Ammon's horn (tissue), 1 donor: ENCODE measurements around the gene C1QTNF12.

Experiments used
- DNase-seq: peaks from one replicate; pipeline ENCODE4 v3.0.0-alpha.2; 2016; ENCODE audit warnings: low spot score

C1QTNF12 gene

DNA sequence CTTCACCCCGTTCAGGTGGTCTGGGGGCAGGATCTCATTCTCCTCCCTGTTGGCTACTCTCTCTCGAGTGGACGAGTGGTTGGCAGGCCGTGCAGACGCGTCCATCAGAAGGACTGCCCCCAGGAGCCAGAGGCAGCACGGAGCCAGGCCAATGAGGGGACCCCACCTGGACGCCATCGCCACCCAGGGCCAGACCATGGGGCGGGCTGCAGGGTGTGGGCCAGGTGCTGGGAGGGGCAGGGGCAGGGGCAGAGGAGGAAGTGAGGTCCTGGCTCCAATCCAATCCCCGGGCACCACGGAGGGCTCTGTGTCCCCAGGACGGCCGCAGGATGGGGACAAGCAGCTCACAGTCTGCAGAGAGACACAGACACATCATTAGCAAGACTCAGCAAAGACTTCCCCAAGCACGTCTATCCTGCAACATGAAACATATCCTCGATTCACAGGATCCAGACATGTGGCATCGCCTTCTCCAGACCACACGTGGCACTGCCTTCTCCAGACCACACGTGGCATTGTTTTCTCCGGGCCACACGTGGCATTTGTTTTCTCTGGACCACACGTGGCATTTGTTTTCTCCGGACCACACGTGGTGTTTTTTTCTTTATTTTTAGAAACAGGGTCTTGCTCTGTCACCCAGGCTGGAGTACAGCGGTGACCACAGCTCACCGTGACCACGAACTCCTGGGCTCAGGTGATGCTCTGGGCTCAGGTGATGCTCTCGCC lies 17.8 kb downstream of the C1QTNF12 start:
- no peak for DNase-seq

DNA sequence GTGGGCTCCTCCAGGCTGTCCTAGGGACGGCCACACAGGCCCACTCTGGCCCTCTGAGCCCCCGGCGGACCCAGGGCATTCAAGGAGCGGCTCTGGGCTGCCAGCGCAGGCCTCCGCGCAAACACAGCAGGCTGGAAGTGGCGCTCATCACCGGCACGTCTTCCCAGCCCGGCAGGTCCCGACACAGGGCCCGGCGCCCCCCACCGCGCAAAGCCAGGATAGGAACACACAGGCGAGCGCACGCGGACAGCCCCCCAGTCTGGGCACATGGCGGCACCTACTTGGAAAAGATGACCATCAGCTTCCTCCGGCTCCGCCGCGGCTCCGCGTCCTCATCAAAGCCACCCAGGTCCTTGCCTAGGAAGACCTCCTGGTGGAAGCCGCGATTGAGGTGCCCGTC lies 18.3 kb downstream of the C1QTNF12 start:
- DNase-seq: no peak

DNA sequence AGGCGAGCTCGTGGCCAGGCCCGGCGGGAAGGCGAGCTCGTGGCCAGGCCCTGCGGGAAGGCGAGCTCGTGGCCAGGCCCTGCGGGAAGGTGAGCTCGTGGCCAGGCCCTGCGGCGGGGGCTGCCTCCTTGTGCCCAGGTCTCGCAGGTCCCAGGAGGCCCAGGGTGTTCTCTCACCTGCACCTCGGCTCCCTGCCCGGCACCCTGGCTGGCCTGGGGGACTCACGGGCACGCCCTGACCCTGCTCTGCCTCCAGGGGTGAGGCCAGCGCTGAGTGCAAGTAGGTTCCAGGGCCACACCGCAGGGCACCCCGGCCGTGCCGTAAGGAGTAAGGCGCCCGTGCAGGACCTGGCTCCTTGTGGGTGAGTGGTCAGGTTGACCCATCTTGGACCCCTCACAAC lies 19.1 kb downstream of the C1QTNF12 start:
- no peak for DNase-seq

DNA sequence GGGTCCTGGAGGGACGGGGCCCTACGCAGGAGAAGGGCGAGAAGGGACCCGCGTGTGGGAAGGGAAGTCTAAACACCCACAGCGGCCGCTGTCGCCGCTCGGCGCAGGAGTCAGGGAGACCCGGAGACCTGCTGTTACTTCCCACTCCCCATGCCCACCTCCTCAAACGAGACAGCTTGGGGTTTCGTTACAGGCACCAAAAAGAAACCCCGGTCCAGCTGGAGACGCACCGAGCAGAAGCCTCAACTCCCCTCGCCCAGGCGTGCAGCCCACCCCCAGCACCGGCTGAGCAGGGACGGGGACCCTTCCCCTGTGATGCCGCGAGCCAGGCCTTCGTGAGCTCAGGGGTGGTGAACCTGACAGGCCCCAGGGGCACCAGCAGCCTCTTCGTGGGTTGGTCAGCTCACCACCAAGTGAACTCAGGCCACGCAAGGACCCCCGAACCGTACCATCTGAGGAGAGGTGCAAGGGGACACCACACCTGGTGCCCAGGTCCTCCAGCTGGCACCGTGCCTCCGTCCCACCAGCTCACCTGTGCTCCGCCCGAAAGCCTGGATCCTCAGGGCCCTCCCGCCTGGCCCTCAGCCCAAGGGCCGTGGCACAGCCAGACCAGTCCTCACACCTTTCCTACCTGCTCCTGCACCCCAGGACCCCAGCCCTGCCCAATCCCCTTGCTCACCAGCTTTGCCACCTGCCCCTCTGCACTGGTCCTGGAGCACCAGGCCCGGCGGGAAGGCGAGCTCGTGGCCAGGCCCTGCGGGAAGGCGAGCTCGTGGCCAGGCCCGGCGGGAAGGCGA lies 19.8 kb downstream of the C1QTNF12 start:
- no peak for DNase-seq

DNA sequence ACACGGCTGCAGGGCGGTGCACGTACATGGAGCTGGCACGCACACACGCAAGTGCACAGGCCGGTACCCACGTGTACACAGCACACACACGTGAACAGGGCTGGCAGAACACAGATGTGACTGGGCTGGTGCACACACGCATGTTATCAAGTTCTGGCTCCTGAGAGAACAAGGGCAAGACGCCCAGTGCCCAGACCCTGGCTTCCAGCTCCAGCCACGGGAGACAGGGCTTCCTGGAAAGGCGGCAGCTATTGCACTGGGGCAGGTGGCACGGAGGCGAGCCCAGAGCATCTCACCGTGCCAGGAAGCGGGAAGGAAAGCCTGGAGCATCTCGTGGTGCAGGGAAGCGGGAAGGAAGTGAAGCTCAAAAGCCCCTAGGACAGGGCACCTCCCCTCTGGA lies 20.6 kb downstream of the C1QTNF12 start:
- DNase-seq: peak; percentile 49

DNA sequence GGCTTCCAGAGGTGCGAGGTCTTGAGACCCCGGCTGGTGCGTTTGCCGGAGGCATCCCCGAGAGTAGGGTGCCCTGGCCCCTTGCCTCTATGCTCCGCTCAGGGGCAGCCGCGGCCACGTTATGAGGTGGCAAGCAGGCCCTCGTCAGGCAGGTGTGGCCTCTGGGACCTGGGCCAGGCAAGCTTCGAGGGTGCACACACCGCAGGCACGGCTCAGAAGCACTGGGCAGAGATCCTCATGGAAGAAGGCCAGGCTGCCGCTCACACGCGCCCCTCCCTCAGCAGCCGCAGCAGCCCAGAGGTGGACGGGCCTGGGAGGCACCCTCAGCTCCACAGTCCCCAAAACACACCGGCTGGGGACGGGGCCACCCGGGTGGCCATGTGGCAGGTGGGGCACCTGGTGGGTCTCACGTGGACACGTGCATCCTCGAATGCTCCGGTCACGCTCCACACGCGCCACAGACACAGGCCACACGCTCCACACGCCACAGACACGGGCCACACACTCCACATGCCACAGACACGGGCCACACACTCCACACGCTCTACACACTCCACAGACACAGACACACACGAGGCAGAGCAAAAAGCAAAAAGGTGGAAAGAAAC lies 21.2 kb downstream of the C1QTNF12 start:
- DNase-seq: no peak

DNA sequence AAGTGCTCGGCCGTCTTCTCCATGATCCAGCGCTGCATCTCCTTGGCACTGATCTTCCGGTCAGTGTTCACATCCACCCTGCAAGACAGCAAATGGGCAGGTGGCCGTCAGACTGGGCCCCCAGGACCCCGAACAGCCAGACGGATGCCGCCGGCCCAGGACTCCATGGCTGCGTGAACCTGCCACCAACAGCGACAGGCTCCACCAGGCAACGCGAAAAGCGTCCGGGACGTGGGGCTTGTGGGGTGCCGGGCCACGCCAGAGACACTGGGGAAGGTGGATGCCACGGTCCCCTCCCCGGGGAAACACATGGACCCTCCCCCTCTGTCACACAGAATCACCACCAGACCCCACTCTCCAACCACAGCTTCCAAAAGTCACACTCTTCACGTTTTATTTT lies 22.6 kb downstream of the C1QTNF12 start:
- no peak for DNase-seq

DNA sequence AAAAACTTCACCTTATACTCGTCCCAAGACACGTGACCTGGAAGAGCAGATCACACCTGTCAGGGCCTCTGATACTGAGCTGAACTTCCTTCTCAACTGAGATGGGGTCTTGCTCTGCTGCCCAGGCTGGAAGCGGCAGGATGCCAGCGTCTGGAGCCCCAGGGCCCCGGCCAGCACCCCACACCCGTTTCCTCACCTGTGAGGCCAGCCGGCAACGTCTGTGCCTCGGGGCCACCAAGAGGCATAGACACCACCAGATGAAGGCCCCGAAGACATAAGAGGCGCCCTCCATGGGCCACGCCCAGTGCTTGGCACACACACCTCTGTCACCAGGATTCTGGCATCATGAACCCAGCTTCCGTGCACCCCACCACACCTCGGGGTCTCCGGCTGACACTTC lies 23.2 kb downstream of the C1QTNF12 start:
- no peak for DNase-seq

DNA sequence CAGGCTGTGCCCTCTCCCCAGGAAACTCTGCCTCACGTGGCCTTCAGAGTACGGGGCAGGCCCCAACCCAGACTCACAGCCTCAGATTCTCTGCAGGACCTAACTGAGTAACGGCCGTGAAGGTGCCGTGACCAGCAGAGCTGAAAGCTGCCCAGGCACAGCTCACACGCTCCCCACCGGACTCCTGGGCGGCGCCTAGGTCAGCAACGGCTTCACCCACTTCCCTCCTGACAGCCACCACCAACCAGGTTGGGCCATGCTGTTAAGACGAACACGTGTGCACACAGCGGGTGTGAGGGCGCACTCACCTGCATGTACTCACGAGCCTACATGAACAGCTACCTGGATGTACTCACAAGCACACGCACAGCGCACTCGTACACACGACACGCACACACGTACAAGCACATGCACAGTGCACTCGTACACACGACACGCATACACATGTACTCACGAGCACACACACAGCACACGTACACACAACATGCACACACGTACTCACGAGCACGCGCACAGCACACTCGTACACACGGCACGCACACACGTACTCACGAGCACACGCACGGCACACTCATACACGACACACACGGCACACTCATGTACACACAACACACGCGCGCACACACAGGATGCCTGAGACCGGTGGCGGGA lies 23.8 kb downstream of the C1QTNF12 start:
- DNase-seq: no peak

DNA sequence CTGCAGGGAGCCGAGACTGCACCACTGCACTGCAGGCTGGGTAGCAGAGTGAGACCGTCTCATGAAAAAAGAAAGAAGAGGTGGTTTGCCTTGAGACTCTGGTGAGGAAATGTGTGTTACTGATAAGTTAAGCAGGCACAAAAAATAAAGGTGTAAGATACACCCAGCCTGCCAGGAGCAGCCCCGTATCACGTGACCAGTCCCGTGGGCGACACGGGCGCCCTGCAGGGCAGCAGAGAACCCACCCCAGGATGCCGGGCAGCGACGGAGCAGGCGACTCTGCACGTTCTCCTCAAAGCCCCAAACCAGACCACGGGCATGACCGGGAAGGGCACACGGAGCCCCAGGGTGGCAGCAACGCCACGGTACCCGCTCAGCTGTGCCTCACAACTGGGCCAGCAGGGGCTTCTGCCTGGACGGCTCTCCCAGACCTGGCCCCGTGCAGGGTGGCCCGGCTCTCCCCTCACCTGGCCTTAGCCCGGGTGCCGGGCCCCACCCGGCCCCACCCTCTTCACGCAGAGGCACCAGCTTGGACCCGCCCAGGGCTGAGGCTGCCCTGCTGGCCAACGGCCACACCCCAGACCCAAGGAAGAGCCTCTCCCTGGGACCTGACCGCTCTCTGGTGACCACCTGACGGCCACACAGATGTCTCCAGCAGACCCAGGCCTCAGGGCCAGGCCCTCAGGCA lies 24.5 kb downstream of the C1QTNF12 start:
- no peak for DNase-seq

DNA sequence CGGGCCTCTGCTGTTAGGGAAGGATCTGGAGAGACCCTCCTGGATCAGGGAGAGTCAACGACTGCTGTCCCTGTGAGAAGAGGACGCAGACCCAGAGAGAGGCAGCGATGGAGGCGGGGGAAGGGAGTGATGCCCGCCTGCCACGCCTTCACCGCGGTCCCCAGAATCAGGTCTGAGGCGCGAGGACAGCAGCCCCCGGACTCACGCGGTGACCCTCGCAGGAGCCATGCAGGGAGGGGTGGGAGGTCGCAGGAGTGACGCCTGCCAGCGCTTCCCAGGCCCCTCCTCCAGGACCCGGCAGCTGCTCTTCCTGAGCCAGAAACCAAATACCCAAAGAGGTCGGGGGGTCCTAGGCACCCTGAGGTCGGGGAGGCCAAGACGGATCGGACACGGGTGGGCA lies 26.3 kb downstream of the C1QTNF12 start:
- DNase-seq: no peak

DNA sequence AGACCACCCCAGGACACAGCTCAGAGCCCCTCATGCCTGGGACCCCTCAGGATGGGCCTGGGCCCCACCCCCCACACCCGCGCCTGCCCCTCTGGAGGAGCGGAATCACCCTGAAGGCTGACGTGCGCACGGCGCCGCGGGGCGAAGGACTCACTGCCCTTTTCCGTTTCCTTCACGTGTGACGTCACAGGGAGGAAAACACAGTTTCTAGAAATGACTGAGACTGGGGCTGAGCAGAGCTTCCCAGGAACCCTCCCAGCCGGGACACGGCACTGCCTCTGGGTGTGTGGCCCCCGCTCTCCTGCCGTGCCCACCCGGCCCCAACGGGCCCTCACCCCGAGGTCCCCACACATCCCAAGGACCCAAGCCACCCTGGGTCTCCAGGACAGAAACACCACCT lies 27.2 kb downstream of the C1QTNF12 start:
- no peak for DNase-seq

DNA sequence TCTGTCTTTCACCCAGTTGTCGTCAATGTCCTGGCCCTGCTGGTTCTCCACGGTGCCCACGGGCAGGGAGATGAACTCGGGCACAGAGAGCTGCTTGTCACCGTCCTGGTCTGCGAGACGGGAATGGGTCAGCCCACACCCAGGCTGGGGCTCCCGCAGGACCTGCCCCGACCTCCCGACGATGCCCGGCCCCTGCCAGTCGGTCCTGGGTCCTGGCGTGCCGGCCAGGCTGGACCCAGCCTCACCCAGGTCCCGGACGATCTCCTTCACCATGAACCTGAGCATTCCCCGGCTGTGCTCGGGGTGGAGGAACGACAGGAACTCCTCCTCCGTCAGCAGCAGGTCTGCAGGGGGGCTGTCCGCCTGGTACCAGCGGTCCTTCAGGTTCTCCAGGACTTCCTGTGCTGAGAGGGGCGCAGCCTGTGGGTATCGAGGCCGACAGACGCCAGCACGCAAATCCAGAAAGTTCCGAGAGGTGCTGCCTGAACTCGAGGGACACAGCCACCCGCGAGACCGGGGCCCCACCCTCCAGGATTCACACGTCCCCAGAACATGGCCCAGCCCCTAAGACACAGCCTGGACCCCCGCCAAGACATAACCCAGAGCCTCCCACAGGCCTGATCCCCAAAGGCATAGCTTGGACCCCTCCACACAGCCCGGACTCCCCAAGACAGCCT lies 27.9 kb downstream of the C1QTNF12 start:
- DNase-seq: no peak

DNA sequence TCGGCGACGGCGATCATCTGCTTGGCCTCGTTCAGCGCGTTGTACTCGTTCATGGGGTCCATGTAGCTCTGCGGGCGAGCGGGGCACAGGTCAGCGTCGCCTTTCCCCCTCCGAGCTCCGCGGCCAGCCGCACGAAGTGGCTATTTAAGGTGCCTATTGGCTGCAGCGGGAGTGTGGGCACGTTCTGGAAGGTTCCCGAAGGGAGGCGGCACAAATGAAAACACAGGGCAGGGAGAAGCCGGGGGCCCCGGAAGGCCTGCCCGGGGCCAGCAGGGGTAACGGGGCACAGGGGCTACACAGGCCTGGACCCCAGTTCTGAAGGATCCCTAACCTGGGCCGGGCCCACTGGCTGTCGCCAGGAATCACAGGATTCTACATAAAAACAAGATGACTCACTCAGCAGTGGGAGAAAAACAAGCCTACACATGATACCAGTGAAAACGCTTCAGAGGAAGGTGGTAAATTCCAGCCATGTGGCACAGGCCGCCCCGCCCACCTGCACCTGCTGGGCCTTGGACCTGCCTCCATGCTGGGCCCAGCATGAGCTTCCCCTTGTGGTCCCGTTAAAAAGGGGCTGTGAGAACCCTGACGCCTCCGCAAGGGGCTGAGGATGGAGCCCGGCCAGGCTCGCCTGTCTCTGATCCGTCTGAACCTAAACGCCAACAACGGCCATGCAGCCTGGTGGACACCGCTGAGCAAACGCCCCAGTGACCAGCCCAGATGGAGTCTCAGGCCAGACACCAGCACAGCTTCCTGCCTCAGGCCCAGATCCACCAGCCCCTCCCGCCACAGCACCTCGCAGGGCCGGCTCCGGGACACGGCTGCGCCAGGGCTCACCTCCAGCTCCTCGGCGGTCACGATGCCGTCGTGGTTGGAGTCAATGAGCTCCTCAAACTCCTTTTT lies 28.6 kb downstream of the C1QTNF12 start:
- DNase-seq: peak; percentile 38

DNA sequence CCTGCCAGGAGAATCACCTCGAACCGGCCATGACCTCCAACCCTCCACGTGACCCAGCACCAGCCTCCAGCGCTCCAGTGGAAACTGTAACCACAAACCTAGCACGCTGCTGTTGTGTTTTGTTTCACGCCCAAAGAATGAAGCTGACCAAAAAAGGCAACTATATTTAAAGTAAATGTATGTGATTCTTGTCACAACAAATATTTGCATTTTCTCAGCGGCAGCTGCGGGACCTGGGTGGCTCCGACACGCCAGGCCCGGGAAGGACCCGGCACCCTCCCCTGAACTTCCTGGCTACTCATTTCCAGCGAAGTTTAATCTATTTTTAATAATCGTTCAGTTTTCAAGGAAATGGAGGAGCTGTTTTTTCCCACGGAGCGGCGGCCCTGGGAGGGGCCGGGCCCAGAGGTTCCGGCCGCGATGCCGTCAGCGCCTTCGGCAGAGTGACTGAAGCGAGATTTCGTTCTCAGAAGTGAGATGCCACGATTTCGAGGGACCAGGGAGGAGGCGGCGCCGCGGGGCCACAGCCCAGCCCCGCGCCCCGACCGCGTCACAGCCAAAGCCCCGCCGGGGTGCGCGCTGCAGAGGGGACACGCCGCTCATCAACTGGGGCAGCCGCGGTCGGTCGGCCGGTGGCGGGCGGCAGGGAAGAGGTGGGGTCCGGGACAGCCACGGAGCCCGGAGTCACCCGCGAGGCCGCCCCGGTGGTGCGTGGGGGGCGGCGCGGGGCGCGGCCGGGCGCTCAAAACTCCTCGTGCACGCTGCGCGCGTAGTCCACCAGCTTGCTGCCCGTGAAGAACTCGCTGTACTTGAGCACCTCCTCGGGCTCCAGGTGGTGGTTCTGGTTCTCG lies 29.5 kb downstream of the C1QTNF12 start:
- no peak for DNase-seq

DNA sequence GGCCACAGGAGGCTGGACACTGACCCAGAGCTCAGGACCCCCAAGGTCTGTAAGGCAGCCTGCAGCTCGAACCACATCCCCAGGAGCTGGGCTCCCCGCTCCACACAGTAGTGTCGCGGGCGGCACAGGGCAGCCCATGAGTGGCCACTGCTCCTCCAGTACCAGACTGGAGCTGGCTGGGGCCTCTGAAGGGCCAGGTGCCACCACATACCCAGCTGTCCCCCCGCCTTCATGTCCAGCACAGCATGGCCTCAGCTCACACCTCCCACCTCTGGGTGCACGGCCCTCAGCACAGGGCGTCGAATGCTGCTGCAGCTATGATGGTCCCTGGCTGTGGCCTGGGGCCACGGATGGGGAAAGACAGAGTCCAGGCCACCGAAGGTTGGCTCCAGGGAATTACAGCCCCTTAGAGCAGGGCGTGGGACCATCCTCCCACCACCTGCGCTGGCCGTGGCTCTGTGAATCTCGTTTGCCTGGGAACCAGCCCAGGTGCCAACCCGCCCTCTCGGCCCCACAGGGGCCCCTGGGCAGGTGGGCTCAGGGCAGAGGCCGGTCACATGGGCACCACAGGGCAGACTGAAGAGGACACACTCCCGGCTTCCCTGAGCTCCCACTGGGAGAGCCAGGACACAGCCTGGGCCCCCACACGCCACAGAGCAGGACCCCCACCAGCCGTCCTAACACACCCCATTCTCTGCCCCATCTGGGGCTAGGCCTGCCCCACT lies 30.5 kb downstream of the C1QTNF12 start:
- no peak for DNase-seq

DNA sequence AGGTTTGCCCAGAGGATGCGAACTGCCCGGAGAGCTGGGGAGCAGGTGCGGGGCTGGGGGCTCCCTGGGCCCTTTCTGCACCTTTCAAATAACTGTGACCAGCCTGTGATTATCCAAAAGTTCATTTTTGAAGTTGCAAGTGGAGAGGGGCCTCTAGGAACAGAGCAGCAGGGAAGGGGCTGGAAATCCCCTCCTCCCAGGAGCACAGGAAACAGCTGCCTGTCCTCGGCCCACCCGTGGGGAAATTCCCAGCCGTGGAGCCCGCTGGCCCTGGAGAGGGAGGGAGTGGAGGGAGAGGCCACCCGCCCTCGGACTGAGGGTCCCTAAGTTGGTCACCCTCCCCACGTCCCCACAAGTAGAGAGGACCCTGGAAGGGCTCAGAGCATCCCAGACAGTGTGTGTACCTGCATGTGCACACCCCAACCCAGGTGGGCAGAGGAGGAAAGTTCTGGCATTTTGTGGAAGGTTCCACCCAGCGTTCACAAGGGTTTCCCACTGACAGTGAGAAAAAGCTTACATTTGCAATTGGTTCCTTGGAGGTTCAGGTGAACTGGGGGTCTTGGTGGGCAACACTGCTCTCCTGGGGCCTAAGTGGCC lies 31.3 kb downstream of the C1QTNF12 start:
- DNase-seq: no peak
